ENCODE measurements around the gene SPEN.

Gene SPEN

DNA sequence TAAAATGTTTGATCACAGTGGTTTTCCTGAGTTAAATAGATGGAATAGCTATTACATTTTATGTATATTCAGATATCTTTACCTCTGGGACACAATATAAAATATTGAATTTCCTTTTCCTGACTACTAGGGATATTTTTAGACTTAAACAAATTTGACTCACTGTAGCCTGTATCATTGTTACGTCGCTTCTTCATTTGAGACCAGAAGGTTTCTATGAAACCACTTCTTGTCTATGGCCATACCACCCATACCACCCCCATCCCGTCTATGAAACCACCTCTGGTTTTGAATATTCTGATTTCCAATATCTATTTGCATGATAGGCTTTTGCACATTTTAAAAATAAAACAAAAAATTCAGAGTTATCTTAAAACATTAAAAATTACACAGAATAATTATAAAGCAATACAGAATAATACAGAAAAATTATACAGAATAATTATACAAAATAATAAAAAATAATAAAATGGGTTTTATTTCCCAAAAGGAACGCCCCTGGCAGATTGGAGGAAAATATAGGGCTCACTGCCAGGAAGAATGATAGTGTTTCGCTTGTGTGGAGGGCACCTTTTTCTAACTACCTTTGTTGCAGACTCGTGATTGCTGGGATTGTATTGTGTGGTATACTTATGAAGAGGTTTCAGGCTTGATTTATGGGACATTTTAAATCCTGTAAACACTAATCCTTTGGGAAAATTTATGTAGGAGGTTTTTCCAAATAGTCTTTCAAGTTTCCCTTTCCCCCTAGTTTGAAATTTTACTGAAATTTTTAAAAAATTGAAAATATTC is 4.7 kb downstream of the SPEN start:
- H3K4me1 Mint-ChIP-seq (ENCODE audit: low read depth) = peaks cover 45% of the 10 kb centered on the region
- peaks cover 32% of the 10 kb centered on the region for H3K36me3 Mint-ChIP-seq (ENCODE audit: low read depth)
- peak overlapping the region; percentile 9 for H3K4me3 Mint-ChIP-seq
- intact Hi-C loops (cut with micrococcal nuclease) = loop anchor here (5.0 kb wide), 2 partner anchors 35 kb away; no protein-coding TSS in a partner anchor
- H3K27me3 Mint-ChIP-seq = no peaks in the 10 kb centered on the region
- no peak overlapping the region for H3K27ac Mint-ChIP-seq
- no peaks in the 10 kb centered on the region for H3K9me3 Mint-ChIP-seq

DNA sequence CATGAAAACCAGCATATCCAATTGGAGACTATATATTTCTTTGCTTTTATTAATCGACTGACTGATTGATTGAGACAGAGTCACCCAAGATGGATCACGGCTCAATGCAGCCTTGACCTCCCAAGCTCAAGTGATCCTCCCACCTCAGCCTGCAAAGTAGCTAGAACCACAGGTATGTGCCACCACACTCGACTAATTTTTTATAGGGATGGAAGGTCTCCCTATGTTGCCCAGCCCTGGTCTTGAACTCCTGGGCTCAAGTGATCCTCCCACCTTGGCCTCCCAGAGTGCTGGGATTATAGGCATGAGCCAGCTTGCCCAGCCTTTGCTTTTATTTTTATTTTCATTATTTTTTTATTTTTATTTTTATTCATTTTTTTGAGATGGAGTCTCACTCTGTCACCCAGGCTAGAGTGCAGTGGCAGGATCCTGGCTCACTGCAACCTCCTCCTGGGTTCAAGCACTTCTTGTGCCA is 5.4 kb downstream of the SPEN start:
- Mint-ChIP-seq H3K4me1 (ENCODE audit: low read depth) (peaks cover 52% of the 10 kb centered on the region), H3K36me3 (ENCODE audit: low read depth) (peaks cover 27% of the 10 kb centered on the region), H3K27me3 (no peaks in the 10 kb centered on the region), H3K9me3 (no peaks in the 10 kb centered on the region), H3K27ac (no peak overlapping the region), H3K4me3 (no peak overlapping the region)
- intact Hi-C loops (cut with micrococcal nuclease) = loop anchor here (5.0 kb wide), 2 partner anchors 34 to 36 kb away; no protein-coding TSS in a partner anchor

DNA sequence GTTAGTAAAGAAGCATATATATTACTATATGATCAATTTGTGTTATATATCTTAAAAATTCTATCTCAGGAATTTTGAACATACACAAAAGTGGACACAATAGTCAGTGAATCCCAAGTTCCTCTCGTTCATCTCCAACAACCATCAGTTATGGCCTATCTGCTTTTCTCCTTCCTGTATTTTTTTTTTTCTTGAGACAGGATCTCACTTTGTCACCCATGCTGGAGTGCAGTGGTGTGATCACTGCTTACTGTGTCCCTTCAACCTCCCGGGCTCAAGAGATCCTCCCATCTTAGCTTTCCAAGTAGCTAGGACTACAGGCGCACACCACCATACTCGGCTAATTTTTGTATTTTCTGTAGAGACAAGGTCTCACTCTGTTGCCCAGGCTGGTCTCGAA is 9.4 kb downstream of the SPEN start:
- no peak overlapping the region for H3K4me3 Mint-ChIP-seq
- intact Hi-C loops (cut with micrococcal nuclease) = no loop called here
- H3K27ac Mint-ChIP-seq = no peak overlapping the region
- H3K4me1 Mint-ChIP-seq (ENCODE audit: low read depth) = peaks cover 37% of the 10 kb centered on the region
- no peaks in the 10 kb centered on the region for H3K9me3 Mint-ChIP-seq
- no peaks in the 10 kb centered on the region for H3K27me3 Mint-ChIP-seq
- H3K36me3 Mint-ChIP-seq (ENCODE audit: low read depth) = peaks cover 14% of the 10 kb centered on the region

DNA sequence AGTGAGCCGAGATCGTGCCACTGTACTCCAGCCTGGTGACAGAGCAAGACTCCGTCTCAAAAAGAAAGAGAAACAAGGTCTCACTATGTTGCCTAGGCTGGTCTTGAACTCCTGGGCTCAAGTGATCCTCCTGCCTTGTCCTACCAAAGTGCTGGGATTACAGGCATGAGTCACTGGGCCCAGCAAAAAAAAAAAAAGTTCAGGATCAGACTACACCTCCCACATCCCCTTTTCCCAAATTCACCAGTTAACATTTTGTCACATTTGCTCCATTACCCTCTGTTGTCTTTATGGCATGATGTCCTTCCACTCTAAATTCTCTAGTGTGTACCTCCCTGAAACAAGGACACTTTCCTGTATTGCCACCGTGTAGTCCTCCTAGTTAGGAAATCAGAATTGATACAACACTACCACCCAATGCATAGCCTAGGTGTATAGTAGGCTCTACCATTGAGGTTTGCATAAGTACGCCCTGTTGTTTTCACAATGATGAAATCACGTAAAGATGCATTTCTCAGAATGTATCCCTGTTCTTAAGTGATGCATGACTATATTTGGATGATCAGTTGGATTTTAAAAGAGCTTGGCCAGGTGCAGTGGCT is 10.7 kb downstream of the SPEN start:
- no peaks in the 10 kb centered on the region for H3K27me3 Mint-ChIP-seq
- no peak overlapping the region for H3K4me3 Mint-ChIP-seq
- peaks cover 14% of the 10 kb centered on the region for H3K36me3 Mint-ChIP-seq (ENCODE audit: low read depth)
- intact Hi-C loops (cut with micrococcal nuclease) = no loop called here
- H3K27ac Mint-ChIP-seq = peak overlapping the region; percentile 62
- H3K4me1 Mint-ChIP-seq (ENCODE audit: low read depth) = peaks cover 34% of the 10 kb centered on the region
- H3K9me3 Mint-ChIP-seq = no peaks in the 10 kb centered on the region

GRCh38 chr1:15858672-15859372 is 11.3 kb downstream of the SPEN start:
- intact Hi-C loops (cut with micrococcal nuclease) = no loop called here
- Mint-ChIP-seq H3K9me3 (no peaks in the 10 kb centered on the region), H3K4me1 (ENCODE audit: low read depth) (peaks cover 34% of the 10 kb centered on the region), H3K27ac (peak overlapping the region; percentile 62), H3K36me3 (ENCODE audit: low read depth) (peaks cover 14% of the 10 kb centered on the region), H3K4me3 (no peak overlapping the region), H3K27me3 (no peaks in the 10 kb centered on the region)

- Mint-ChIP-seq H3K4me3 (no peak overlapping the region), H3K4me1 (ENCODE audit: low read depth) (peaks cover 37% of the 10 kb centered on the region), H3K9me3 (no peaks in the 10 kb centered on the region), H3K27ac (no peak overlapping the region), H3K36me3 (ENCODE audit: low read depth) (peaks cover 16% of the 10 kb centered on the region), H3K27me3 (no peaks in the 10 kb centered on the region)
- intact Hi-C loops (cut with micrococcal nuclease) = no loop called here
These were observed 15.8 kb downstream of the SPEN start for GRCh38 chr1:15863156-15863901.

DNA sequence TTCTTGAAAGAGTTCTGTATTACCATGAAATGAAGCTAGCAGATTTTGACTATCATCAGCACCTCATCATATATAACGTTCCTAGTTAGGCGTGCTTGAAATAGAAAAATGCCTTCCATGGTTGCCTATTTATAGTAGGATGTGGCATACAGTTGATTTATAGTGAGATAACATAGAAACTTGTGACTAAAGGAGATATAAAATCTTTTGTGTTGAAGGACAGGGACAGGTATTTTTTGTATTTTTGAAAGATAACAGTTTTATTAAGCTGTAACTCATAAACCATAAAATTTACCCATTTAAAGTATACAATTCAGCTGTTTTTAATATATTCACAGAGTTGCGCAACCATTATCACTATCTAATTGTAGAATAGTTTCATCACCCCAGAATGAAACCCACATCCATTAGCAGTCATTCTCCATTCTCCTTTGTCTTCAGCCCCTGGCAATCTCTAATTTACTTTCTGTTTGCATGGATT is 19.3 kb downstream of the SPEN start:
- Mint-ChIP-seq H3K27ac (no peak overlapping the region), H3K36me3 (ENCODE audit: low read depth) (peaks cover 20% of the 10 kb centered on the region), H3K27me3 (no peaks in the 10 kb centered on the region), H3K4me3 (no peak overlapping the region), H3K4me1 (ENCODE audit: low read depth) (peaks cover 46% of the 10 kb centered on the region), H3K9me3 (no peaks in the 10 kb centered on the region)
- intact Hi-C loops (cut with micrococcal nuclease) = no loop called here

DNA sequence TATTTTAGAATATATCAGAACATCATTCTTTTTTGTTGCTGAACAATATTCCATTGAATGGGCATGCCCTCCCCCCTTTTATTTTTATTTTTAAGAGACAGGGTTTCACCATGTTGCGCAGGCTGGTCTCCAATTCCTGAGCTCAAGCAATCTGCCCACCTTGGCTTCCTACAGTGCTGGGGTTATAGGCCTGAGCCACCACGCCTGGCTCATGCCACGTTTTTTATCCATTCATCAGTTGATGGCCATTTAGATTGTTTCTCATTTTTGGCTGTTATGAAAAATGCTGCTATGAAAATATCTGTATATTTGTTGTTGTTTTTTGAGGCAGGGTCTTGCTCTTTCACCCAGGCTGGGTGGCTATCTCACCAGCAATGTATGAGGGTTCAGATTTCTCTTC is 19.8 kb downstream of the SPEN start:
- peaks cover 41% of the 10 kb centered on the region for H3K4me1 Mint-ChIP-seq (ENCODE audit: low read depth)
- intact Hi-C loops (cut with micrococcal nuclease) = no loop called here

DNA sequence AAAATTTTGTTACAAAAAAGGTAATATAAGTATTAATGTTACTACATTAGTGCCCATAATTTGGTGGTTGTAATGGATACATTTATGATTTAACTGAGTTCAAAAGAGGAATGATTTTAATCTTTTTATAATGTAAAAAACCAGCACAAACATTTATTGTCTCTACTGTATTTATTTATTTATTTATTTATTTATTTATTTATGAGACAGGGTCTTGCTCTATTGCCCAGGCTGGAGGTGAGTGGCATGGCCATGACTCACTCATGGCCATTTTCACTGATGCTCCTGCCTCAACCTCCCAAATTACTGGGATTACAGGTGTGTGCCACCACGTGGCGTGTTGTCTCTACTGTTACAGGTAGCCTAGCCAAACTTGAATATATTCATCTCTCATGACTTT is 21.9 kb downstream of the SPEN start:
- no peaks in the 10 kb centered on the region for H3K9me3 Mint-ChIP-seq
- H3K4me3 Mint-ChIP-seq = no peak overlapping the region
- no peaks in the 10 kb centered on the region for H3K27me3 Mint-ChIP-seq
- H3K27ac Mint-ChIP-seq = no peak overlapping the region
- intact Hi-C loops (cut with micrococcal nuclease) = no loop called here
- peaks cover 48% of the 10 kb centered on the region for H3K4me1 Mint-ChIP-seq (ENCODE audit: low read depth)
- H3K36me3 Mint-ChIP-seq (ENCODE audit: low read depth) = peaks cover 46% of the 10 kb centered on the region

More for the DNA sequence above, 19.8 kb downstream of the SPEN start:
- Mint-ChIP-seq H3K27ac (no peak overlapping the region), H3K36me3 (ENCODE audit: low read depth) (peaks cover 26% of the 10 kb centered on the region), H3K4me3 (no peak overlapping the region), H3K9me3 (no peaks in the 10 kb centered on the region), H3K27me3 (no peaks in the 10 kb centered on the region)

GRCh38 chr1:15870421-15870820 is 22.9 kb downstream of the SPEN start:
- Mint-ChIP-seq H3K4me1 (ENCODE audit: low read depth) (peaks cover 46% of the 10 kb centered on the region), H3K9me3 (no peaks in the 10 kb centered on the region), H3K4me3 (no peak overlapping the region), H3K27ac (no peak overlapping the region), H3K36me3 (ENCODE audit: low read depth) (peaks cover 44% of the 10 kb centered on the region), H3K27me3 (no peaks in the 10 kb centered on the region)
- intact Hi-C loops (cut with micrococcal nuclease) = no loop called here

GRCh38 chr1:15874471-15874870 is 27.0 kb downstream of the SPEN start:
- H3K4me3 Mint-ChIP-seq = no peak overlapping the region
- H3K9me3 Mint-ChIP-seq = no peaks in the 10 kb centered on the region
- no peaks in the 10 kb centered on the region for H3K27me3 Mint-ChIP-seq
- H3K4me1 Mint-ChIP-seq (ENCODE audit: low read depth) = peaks cover 35% of the 10 kb centered on the region
- H3K27ac Mint-ChIP-seq = no peak overlapping the region
- intact Hi-C loops (cut with micrococcal nuclease) = no loop called here
- peaks cover 66% of the 10 kb centered on the region for H3K36me3 Mint-ChIP-seq (ENCODE audit: low read depth)

- Mint-ChIP-seq H3K9me3 (no peaks in the 10 kb centered on the region), H3K4me1 (ENCODE audit: low read depth) (peaks cover 35% of the 10 kb centered on the region), H3K36me3 (ENCODE audit: low read depth) (peaks cover 74% of the 10 kb centered on the region), H3K4me3 (no peak overlapping the region), H3K27me3 (no peaks in the 10 kb centered on the region), H3K27ac (peak overlapping the region; percentile 26)
- intact Hi-C loops (cut with micrococcal nuclease) = no loop called here
These were observed 29.0 kb downstream of the SPEN start for GRCh38 chr1:15876357-15877055.

DNA sequence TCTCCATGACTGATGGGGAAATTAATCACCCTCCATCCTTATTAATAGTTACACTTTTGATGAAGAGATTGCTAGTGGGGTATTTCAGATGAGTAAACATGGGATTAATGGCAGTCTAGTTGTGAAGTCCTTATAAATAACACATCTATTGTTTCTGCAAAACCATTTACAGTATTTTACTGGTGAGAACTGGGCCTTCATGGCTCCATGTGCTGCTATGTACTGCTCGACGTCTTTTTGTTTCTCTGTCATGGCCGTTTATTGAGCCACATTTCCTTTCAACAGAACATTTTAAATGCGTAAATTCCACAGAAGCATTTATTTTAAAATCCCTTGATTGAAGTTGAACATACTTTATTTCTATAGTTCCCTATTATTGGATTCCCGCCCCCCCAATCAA is 34.5 kb downstream of the SPEN start:
- intact Hi-C loops (cut with micrococcal nuclease) = no loop called here
- Mint-ChIP-seq H3K4me1 (ENCODE audit: low read depth) (peaks cover 67% of the 10 kb centered on the region), H3K27me3 (no peaks in the 10 kb centered on the region), H3K36me3 (ENCODE audit: low read depth) (peaks cover 36% of the 10 kb centered on the region), H3K27ac (no peak overlapping the region), H3K4me3 (no peak overlapping the region), H3K9me3 (no peaks in the 10 kb centered on the region)

Data from dendritic cell treated with granulocyte-macrophage colony-stimulating factor and Interleukin-4, amounts not matched to agents 40 ng/mL and 50 ng/mL, for 4 days (primary cell).